HepG2 (cell line): ENCODE results near the gene ABHD1. TPM values are rescaled to one million over a fixed set of nuclear protein-coding genes. Genes with fewer than 3 reads are reported as not detected.

Experiments used
- ATF5 ChIP-seq: sonication (generic); formaldehyde crosslinking; IDR thresholded peaks from 2 replicates; pipeline ENCODE4 v1.4.0; 2020; ENCODE audit warnings: mild to moderate bottlenecking, low read depth, missing genetic modification reagents
- CHCHD3 ChIP-seq: sonication (generic); formaldehyde crosslinking; IDR thresholded peaks from 2 replicates; pipeline ENCODE4 v1.8.0; 2022; ENCODE audit warnings: mild to moderate bottlenecking, missing genetic modification reagents, moderate library complexity
- DNMT1 ChIP-seq: sonication (generic); formaldehyde crosslinking; IDR thresholded peaks from 2 replicates; pipeline ENCODE4 v1.5.1; 2020; ENCODE audit warnings: mild to moderate bottlenecking, missing genetic modification reagents
- EZH2 ChIP-seq: conservative IDR thresholded peaks from 2 replicates; pipeline ENCODE4 v1.6.1; 2012; ENCODE audit warnings: mild to moderate bottlenecking, low read depth, low read length, moderate library complexity
- FOXA1 ChIP-seq, 2 experiments: fragments of 450-650 bp in 1 of 2; sonication (generic) in 1 of 2; formaldehyde crosslinking in 1 of 2; IDR thresholded peaks; 2 replicates each; pipeline versions ENCODE4 v1.4.0 to v1.6.1; 2016 to 2020; ENCODE audit warnings: missing genetic modification reagents in 1 of 2
- FOXJ3 ChIP-seq: sonication (generic); formaldehyde crosslinking; IDR thresholded peaks from 2 replicates; pipeline ENCODE4 v1.4.0; 2020; ENCODE audit warnings: missing genetic modification reagents, mild to moderate bottlenecking, borderline replicate concordance
- MAX ChIP-seq: IDR thresholded peaks from 2 replicates; pipeline ENCODE4 v1.6.1; 2012; ENCODE audit warnings: inconsistent platforms
- MTERF4 ChIP-seq: sonication (generic); formaldehyde crosslinking; IDR thresholded peaks from 2 replicates; pipeline ENCODE4 v1.8.0; 2023; ENCODE audit warnings: mild to moderate bottlenecking, missing genetic modification reagents
- ZMYM3 ChIP-seq: sonication (generic); formaldehyde crosslinking; IDR thresholded peaks from 2 replicates; pipeline ENCODE4 v1.5.1; 2020; ENCODE audit warnings: mild to moderate bottlenecking, missing genetic modification reagents
- ZNF331 ChIP-seq: sonication (generic); formaldehyde crosslinking; IDR thresholded peaks from 2 replicates; pipeline ENCODE4 v1.4.0; 2020; ENCODE audit warnings: missing genetic modification reagents
- ZNF335 ChIP-seq: sonication (generic); formaldehyde crosslinking; IDR thresholded peaks from 2 replicates; pipeline ENCODE4 v1.4.0; 2020; ENCODE audit warnings: missing genetic modification reagents
- ZNF496 ChIP-seq: sonication (generic); formaldehyde crosslinking; IDR thresholded peaks from 2 replicates; pipeline ENCODE4 v1.8.1; 2023; ENCODE audit warnings: mild to moderate bottlenecking, moderate library complexity, missing genetic modification reagents; ENCODE audit not compliant: insufficient replicate concordance
- polyA plus RNA-seq, 8 experiments: library from polyadenylated mRNA; depleted of rRNA in 3 of 8; stranded (reverse) in 7 of 8; unstranded in 1 of 8; fragments of >200 nt; fragmentation: Illumina TruSeq in 4 of 8; extraction: Trizol in 4 of 8; gene quantifications; 2 replicates each; pipeline versions ENCODE4 v1.2.1 to v1.2.3, GENCODE V29; 2011 to 2016; ENCODE audit warnings: low read depth in 4 of 8, missing spikeins in 1 of 8, mixed read lengths in 1 of 8; ENCODE audit not compliant: insufficient read depth in 1 of 8
- total RNA-seq, 5 experiments: library from RNA; depleted of rRNA; stranded (reverse); fragments of >200 nt; fragmentation: Illumina TruSeq; extraction: Trizol; gene quantifications; 2 replicates each; pipeline ENCODE4 v1.2.3, GENCODE V29; 2016; ENCODE audit warnings: low read depth in 1 of 5
- TF ChIP-seq, protein P1 (sequence below): sonication (generic); formaldehyde crosslinking; IDR thresholded peaks from 2 replicates; pipeline ENCODE4 v1.4.0; 2020; ENCODE audit warnings: missing genetic modification reagents, borderline replicate concordance
- TF ChIP-seq, protein P2 (sequence below): sonication (generic); formaldehyde crosslinking; IDR thresholded peaks from 2 replicates; pipeline ENCODE4 v1.8.0; 2022; ENCODE audit warnings: missing genetic modification reagents, mild to moderate bottlenecking, moderate library complexity, borderline replicate concordance
- TF ChIP-seq, protein P3 (sequence below): sonication (generic); formaldehyde crosslinking; conservative IDR thresholded peaks from 2 replicates; pipeline ENCODE4 v1.4.0; 2020; ENCODE audit warnings: mild to moderate bottlenecking, missing genetic modification reagents, moderate library complexity

The ABHD1 gene
- total and polyA plus RNA-seq, 2 of the 13 experiments (the other 11 are each of a cell fraction or from before 2014, with no cell fraction given), result 0.04 to 0.81 TPM

- TF ChIP-seq, protein P1, sequence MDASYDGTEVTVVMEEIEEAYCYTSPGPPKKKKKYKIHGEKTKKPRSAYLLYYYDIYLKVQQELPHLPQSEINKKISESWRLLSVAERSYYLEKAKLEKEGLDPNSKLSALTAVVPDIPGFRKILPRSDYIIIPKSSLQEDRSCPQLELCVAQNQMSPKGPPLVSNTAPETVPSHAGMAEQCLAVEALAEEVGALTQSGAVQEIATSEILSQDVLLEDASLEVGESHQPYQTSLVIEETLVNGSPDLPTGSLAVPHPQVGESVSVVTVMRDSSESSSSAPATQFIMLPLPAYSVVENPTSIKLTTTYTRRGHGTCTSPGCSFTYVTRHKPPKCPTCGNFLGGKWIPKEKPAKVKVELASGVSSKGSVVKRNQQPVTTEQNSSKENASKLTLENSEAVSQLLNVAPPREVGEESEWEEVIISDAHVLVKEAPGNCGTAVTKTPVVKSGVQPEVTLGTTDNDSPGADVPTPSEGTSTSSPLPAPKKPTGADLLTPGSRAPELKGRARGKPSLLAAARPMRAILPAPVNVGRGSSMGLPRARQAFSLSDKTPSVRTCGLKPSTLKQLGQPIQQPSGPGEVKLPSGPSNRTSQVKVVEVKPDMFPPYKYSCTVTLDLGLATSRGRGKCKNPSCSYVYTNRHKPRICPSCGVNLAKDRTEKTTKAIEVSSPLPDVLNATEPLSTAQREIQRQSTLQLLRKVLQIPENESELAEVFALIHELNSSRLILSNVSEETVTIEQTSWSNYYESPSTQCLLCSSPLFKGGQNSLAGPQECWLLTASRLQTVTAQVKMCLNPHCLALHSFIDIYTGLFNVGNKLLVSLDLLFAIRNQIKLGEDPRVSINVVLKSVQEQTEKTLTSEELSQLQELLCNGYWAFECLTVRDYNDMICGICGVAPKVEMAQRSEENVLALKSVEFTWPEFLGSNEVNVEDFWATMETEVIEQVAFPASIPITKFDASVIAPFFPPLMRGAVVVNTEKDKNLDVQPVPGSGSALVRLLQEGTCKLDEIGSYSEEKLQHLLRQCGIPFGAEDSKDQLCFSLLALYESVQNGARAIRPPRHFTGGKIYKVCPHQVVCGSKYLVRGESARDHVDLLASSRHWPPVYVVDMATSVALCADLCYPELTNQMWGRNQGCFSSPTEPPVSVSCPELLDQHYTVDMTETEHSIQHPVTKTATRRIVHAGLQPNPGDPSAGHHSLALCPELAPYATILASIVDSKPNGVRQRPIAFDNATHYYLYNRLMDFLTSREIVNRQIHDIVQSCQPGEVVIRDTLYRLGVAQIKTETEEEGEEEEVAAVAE (CRISPR knock-in tag), result peak; percentile 19; the same call in 1 of the 2 replicates
- TF ChIP-seq MAX, result peak; percentile 92
- TF ChIP-seq, protein P2, sequence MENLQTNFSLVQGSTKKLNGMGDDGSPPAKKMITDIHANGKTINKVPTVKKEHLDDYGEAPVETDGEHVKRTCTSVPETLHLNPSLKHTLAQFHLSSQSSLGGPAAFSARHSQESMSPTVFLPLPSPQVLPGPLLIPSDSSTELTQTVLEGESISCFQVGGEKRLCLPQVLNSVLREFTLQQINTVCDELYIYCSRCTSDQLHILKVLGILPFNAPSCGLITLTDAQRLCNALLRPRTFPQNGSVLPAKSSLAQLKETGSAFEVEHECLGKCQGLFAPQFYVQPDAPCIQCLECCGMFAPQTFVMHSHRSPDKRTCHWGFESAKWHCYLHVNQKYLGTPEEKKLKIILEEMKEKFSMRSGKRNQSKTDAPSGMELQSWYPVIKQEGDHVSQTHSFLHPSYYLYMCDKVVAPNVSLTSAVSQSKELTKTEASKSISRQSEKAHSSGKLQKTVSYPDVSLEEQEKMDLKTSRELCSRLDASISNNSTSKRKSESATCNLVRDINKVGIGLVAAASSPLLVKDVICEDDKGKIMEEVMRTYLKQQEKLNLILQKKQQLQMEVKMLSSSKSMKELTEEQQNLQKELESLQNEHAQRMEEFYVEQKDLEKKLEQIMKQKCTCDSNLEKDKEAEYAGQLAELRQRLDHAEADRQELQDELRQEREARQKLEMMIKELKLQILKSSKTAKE (CRISPR knock-in tag), result peak; percentile 79
- no peak for TF ChIP-seq ZNF496 (CRISPR knock-in tag)
- TF ChIP-seq EZH2, result no peak
- TF ChIP-seq ZNF331 (CRISPR knock-in tag), result peak; percentile 89
- peak; percentile 99 for TF ChIP-seq FOXJ3 (CRISPR knock-in tag)
- no peak for TF ChIP-seq FOXA1 (IDR thresholded peaks at IDR 0.05)
- TF ChIP-seq FOXA1 (CRISPR knock-in tag; IDR thresholded peaks at IDR 0.05), result peak; percentile 74; the same call in 1 of the 2 replicates
- peak; percentile 94 for TF ChIP-seq ZMYM3
- 0 out of 2 replicates have a peak, but pooled peaks have one; percentile 67 for TF ChIP-seq MTERF4 (CRISPR knock-in tag)
- no peak for TF ChIP-seq ATF5
- no peak for TF ChIP-seq CHCHD3
- TF ChIP-seq, protein P3, sequence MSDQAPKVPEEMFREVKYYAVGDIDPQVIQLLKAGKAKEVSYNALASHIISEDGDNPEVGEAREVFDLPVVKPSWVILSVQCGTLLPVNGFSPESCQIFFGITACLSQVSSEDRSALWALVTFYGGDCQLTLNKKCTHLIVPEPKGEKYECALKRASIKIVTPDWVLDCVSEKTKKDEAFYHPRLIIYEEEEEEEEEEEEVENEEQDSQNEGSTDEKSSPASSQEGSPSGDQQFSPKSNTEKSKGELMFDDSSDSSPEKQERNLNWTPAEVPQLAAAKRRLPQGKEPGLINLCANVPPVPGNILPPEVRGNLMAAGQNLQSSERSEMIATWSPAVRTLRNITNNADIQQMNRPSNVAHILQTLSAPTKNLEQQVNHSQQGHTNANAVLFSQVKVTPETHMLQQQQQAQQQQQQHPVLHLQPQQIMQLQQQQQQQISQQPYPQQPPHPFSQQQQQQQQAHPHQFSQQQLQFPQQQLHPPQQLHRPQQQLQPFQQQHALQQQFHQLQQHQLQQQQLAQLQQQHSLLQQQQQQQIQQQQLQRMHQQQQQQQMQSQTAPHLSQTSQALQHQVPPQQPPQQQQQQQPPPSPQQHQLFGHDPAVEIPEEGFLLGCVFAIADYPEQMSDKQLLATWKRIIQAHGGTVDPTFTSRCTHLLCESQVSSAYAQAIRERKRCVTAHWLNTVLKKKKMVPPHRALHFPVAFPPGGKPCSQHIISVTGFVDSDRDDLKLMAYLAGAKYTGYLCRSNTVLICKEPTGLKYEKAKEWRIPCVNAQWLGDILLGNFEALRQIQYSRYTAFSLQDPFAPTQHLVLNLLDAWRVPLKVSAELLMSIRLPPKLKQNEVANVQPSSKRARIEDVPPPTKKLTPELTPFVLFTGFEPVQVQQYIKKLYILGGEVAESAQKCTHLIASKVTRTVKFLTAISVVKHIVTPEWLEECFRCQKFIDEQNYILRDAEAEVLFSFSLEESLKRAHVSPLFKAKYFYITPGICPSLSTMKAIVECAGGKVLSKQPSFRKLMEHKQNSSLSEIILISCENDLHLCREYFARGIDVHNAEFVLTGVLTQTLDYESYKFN (CRISPR knock-in tag), result peak; percentile 99
- no peak for TF ChIP-seq DNMT1
- TF ChIP-seq ZNF335, result no peak
Observed at GRCh38 chr2:27177441-27178351, 54.1 kb downstream of the ABHD1 start (continued).
